Stimulated activated CD8-positive, alpha-beta memory T cell treated with anti-CD3 and anti-CD28 coated beads, Interleukin-12 subunit alpha, Interleukin-12 subunit beta, amount 100 ng/mL, for 24 hours (primary cell): ENCODE data around the gene MAU2.
A peak's percentile ranks its signal among the peaks of the same experiment; 100 is the strongest.

Experiments used
- DNase-seq: peaks from one replicate; pipeline ENCODE4 v3.0.0-alpha.2; 2020; ENCODE audit errors: extremely low read depth

Gene MAU2, protein sequence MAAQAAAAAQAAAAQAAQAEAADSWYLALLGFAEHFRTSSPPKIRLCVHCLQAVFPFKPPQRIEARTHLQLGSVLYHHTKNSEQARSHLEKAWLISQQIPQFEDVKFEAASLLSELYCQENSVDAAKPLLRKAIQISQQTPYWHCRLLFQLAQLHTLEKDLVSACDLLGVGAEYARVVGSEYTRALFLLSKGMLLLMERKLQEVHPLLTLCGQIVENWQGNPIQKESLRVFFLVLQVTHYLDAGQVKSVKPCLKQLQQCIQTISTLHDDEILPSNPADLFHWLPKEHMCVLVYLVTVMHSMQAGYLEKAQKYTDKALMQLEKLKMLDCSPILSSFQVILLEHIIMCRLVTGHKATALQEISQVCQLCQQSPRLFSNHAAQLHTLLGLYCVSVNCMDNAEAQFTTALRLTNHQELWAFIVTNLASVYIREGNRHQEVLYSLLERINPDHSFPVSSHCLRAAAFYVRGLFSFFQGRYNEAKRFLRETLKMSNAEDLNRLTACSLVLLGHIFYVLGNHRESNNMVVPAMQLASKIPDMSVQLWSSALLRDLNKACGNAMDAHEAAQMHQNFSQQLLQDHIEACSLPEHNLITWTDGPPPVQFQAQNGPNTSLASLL

DNA sequence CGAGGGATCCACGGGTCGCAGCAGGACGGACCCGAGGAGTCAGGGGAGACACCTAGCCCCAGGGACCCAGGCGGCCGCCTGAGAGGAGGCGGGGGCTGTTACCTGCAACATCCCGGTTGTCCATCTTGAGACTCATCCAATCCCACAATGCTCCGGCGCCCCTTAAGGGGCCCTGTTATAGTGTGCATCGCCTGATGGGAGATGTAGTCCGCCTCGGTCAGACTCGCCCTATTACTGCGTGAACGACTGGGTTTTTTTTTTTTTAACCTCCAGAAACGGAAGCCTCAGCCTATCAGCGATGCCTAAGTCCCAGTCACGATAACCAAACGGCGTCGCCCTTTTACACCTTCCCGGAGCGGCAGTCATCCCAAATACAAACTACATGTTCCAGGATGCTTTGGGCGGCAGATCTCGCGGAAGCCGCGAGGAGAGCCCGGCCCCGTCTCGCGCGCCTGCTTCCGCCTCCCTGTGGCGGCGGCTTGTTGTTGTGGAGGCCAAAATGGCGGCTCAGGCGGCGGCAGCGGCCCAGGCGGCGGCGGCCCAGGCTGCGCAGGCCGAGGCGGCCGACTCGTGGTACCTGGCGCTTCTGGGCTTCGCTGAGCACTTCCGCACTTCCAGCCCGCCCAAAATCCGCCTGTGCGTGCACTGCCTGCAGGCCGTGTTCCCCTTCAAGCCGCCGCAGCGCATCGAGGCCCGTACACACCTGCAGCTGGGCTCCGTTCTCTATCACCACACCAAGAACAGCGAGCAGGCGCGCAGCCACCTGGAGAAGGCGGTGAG lies at the start of gene MAU2, which contains the start of gene SUGP1:
Gene MAU2 (plus strand): TSS at position 469 of the 780 bp plus-strand sequence. CDS start 31 bp downstream, at position 500.
Gene SUGP1 (minus strand): TSS at position 149 of the 780 bp plus-strand sequence. CDS start 13 bp downstream, at position 136.
- peak; percentile 74 for DNase-seq

DNA sequence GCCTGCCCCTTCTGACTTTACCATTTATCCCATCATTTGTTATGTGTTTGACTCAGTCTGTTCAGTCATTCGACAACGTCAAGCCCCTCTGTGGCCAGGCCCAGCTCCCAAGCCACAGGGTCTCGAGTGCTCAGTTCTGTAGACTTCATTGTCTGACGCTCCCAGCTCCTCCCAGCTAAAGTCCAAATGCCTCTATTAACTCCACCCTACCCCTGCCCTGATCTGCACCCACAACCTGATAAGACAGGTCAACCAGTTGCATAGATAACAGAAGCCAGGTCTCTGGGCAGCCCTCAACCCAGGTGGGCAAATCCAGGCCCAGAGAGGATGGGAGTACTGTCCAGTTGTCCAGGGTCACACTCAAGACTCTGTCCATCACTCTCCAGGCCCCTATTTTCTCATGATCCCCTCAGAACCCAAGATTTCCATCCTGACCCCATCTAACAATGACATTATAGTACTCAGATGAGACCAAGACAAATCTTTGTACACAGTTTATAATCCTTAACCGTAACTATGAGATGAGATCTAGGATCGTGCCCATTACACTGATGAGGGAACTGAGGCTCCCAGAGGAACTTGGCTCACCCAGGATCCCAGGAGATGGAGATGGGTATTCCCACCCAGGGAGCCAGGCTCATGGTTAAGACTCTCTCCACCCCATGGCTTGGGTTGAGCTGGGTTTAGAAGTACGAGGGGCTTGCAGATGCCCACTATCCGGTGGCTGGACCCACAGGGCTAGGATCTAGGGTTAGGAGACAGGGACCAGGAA lies 48.6 kb upstream of the MAU2 start:
- no peak for DNase-seq

DNA sequence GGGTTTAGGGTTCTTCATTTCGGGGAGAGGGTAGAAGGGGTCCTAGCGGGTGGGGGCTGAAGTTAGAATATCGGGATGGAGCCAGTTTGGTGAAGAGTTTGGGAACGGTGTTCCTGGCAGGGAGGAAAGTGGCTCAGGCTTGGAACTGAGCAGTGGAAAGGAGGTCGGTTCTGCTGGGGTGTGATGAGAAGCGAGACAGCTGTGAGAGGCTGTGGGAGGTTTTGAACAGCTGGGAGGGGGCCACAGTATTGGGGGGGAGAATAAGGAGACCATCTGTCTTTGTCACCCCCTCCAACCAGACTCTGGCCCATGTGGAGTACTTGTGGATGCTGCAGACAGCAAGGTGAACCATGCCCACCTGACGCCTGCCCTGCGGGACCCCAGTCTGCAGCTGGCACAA lies 46.5 kb upstream of the MAU2 start:
- no peak for DNase-seq

DNA sequence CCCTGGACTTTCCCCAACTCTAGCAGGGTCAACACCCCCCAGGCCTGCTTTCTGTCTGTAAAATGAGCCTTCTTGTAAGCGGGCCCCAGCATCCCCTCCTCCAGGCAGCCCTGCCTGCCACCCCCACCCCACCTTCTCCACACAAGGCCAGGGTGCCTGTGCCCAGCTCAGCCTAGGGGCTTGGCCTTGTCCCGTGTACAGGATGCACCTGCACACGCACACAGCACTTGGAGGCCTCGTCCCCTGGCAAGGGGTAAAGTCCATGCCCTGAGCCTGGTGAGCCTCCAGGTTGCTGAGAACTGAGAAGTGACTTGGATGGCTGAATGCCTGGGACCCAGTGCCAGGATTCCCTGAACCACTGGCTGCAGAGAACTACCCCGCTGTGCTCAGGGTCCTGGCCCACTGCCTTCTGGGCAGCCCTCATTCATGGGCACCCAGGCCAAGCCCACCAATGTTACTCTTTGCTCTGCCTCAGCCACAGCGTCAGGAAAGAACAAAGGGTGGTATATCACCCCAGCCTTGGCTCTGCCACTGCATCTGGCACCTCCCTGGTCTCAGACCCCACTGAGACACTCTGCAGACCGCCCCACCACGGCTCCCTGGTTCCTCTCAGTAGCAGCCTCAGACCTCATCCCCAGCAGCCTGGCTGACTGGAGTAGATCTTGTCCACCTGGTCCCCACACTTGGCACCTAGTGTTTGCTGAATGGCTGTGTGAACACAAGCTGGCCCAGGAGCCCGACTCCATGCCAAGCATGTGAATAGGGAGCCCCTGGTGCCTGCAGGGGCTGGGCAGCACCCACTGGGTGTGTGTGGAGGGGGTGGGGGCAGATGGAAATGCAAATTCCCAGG lies 45.7 kb upstream of the MAU2 start:
- no peak for DNase-seq

DNA sequence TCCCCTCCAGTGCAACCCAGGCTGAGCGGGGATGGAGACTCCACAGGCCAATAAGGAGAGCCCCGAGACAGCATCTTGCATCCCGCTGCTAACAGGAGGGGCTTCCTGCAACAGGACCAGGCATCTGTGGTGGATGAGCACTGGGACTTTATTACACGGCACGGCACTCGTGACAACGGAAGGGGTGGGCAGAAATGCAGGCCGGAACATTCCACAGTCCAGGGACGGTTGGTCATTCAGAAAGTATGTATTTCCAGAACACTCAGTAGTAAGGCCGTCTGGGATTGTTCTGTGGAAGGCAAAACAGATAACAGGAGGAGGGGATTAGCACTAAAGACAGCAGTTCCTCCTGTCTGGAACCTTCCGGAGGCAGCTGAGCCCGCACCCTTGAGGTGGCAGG lies 44.2 kb upstream of the MAU2 start:
- DNase-seq, result no peak

DNA sequence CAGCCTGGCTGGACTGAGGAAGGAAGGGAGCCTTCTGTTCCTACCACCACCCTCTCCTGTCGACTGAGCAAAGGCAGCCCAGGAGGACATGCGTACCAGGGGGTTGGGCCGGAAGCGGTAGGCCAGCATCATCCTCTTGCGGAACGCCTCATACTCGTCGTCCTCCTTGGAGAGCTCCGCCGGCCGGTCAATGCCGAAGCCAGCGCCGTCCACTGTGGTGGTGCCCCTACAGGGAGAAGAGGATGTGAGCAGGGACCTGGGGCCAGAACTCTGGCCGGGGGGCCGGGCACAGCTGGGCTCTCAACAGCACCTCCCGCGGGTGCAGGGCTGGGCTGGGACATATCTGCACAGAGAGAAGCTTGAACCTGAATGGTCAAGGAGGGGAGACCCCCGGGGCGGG lies 43.8 kb upstream of the MAU2 start:
- no peak for DNase-seq

DNA sequence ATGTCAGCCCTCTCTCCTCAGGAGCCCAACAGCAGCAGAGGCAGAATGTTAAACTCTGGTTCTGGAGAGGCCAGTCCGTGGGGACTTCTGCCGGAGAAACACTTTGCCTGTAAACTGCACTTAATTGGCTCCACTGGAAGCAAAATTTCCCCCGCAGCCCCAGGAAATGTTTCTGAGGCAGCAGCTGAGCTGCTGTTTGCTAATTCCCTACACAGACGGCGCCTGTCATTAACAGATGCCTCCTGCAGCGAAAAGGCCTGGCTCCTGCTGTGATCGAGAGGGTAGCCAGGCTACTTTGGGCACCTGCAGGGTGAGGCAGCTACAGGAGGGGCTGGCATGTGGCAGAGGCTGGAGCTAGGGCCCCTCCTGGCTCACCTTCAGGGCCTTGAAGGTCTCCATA lies 42.3 kb upstream of the MAU2 start:
- no peak for DNase-seq

DNA sequence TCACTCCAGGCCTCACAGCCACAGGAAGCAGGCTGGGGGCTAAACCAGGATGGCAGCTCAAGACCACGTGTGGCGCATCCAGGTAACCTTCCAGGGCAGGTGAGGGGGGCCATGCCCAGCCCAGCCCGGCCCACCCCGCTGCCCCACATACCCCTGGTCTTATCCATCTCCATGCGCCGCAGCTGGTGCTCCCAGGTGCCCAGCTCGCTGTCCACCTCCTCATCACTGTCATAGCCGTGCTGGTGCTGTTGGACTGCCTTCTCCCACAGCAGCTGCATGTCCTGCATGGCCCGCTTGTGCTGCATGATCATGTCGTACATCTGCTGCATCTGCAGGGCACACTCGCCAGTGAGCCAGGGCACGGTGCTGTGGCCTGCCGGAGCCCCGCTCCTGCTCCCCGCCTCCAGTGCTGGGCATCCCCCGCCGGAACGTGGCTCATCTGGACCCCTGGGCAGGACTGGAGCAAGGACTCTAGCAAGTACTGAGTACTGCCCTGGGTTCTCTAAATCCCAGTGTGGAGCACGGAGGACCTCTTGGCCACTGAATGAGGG lies 41.5 kb upstream of the MAU2 start:
- DNase-seq, result no peak

DNA sequence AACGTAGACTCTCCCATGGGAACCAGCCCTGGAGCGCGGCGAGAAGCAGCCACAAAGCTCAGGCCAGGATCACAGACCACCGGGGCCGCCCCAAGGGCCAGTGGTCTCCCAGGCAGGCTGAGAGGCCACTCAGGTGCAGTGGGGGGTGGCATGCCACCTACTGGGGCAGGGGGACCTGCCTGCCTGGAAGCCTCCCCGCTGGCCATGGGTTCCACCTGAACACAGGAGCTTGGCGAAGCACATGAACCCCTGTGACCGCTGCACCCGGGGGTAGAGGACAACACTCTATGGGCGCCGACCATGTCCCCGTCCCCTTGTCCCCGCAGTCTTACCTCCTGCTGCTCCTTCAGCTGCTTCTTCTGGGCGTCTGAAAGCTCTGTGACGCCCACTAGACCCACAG lies 40.8 kb upstream of the MAU2 start:
- no peak for DNase-seq

DNA sequence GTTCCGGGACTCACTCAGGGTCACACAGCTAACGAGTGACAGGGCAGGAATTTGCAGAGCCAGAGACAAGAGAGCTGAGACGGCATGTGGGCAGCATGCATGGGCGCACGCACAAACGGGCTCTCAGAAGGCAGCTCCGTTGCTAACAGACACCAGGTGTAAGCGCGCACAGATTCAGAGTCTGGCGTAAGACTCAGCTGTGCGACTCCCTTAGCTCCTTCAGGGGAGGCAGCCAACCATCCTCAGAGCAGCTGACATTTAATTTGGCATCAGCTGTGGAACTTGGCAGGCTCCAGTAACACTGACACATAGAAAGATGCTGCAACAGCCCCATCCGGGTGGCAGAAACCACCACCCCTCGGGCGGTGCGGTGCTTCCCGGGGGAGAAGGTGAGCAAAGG lies 40.1 kb upstream of the MAU2 start:
- DNase-seq, result no peak

DNA sequence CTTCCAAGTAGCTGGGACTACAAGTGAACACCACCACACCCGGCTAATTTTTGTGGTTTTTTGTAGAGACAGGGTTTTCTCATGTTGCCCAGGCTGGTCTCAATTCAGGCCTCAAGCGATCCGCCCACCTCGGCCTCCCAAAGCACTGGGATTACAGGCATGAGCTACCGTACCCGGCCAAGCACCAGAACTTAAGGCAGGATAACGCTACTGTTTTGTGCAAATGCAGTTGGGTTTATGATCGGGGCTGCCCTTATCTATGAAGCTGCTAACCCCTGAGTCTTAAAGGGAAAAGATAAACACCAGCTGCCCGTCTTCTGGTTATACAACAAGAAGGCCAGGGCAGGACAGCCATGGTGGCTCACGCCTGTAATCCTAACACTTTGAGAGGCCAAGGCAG lies 34.9 kb upstream of the MAU2 start:
- no peak for DNase-seq

DNA sequence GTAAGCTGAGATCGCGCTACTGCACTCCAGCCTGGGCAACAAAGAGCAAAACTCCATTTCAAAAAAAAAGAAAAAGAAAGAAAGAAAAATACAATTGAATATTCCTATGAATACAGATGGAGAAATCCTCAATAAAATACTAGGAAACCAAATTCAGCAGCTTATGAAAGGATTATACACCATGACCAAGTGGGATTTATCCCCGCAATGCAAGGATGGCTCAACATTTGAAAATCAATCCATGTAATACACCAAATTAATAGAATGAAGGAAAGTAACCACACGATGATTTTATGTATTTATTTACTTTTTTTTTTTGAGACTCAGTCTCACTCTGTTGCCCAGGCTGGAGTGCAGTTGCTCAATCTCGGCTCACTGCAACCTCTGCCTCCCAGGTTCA lies 28.0 kb upstream of the MAU2 start:
- DNase-seq, result no peak

DNA sequence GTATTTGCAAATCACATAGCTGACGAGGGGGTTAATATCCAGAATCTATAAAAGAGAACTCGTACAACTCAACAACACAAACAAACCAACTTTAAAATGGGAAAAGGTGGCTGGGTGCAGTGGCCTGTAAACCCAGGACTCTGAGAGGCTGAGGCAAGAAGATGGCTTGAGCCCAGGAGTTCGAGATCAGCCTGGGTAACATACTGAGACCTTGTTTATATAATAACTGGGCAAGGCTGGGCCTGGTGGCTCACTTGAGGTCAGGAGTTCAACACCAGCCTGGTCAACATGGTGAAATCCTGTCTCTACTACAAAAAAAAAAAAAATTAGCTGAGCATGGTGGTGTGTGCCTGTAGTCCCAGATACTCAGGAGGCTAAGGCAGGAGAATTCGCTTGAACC lies 25.7 kb upstream of the MAU2 start:
- no peak for DNase-seq

DNA sequence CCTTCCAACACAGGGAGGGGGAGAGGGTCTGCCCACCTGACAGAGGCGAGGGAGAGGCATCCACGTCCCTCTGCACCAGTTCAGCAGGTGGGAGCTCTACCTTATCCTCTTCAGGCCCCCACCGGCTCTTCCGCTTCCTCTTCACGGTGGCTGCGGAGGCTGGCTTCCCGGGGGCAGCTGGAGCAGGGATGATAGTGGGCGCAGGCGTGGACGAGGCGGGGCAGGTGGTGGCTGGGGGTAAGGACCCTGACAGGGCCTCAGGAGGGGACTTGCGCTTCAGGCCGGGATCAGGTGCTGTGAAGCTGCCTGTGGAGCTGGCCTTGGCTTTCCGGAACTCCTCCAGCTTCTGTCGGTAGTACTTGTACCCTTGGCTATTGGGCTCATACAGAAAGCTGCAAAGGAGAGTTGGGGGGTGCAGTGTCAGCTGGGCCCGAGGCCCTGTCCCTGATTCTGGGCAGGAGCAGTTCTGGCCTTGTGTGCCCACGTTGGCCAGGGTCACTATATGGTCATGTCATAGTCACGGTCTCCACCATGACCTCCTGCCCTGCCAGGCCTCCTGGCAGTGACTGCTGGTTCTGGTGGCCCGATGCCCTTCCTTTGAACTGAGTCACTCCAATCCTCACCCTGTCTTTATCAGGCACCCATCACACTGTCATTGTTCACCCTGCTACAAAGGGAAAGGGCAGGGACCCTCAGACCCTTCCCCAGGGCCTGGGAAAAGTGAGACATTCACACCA lies 23.5 kb upstream of the MAU2 start:
- DNase-seq, result no peak

DNA sequence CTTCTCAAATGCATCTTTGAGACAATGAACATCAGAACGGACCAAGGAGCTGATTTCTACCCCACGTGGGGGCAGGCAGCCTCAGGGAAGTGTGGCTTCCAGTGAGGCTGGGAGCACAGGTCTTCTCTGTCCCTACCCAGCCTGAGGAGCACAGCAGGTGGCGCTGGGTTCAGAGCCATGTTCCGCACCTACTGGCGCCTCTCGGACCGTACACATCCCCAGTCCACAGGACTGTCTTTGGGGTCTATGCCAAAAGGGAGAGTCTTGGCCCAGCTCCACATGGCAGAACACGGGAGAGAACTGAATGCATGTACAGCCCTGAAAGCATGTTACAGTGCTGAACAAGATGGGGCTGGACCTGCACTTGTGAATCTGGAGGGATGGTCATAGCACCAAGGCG lies 22.9 kb upstream of the MAU2 start:
- DNase-seq, result no peak

DNA sequence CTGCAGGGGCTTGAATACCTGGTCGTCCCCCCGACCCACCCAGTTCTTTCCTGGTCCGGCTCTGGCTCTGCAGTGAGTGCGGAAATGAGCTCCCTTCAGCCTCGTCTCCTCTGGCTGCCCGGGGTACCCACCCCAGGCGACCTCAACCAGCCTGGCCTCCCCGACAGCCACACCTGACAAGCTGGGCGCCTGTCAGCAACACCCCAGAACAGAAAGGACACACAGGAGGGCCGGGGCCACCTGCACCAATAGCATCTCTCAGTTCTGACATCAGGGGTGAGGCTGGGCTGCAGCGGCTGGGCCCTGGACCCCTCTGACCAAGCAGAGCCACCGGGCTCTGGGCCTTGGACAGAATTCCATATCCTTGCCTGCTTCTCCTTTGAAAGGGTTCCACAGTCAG lies 20.0 kb upstream of the MAU2 start:
- DNase-seq, result no peak

DNA sequence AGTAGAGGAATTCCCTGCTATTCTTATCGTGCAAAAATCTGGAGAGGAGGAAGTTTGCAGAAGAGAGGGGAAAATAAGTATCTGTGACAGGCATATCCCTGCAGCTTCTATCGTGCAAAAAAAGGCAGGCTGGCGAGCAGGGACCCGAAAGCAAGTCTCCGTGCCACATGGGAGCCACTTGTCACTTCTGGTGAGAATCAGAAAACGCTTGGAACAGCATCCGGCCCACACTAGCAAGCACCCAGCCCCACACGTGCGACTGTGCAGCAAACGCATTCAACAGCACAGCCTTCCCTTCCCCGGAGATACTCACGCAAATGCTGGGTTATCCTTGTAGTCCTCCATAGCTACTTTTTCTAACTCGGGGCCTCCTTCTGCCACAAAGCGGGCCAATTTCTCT lies 17.2 kb upstream of the MAU2 start:
- no peak for DNase-seq

DNA sequence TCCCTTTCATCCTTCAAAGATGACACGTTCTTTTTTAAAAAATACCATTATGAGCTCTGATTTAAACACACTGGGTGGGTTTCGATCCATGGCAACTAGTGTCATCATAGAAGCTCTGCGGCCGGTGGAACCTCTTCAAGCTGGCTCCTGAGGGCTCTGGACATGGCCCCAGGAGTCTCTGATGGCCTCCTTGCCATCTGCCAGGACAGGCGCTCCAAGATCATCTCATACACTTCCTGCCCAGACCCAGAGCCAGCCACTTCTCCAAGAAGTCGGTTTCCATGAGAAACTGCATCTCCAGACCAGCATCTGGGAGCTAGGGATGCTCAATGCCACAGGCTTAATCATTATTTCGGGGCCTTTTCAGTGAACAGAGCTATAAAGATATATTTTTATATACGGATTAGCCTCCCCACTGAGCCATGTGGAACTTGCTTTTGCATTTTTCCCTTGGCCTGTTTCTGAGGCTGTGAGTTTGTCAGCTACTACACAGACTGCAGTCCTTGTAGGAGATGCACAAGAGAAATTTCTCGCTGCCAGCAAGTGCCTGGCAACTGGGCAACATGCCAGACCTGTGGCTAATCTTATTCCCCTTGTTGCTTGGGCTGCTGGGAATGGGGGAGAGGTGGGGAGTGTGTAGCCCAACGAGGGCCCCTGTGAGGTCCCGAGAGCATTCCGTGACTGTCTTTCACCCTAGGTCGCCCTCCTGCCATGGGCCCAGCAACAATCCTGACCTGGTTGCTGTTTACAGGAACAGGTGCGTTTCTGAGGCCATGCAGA lies 16.3 kb upstream of the MAU2 start:
- DNase-seq, result no peak

DNA sequence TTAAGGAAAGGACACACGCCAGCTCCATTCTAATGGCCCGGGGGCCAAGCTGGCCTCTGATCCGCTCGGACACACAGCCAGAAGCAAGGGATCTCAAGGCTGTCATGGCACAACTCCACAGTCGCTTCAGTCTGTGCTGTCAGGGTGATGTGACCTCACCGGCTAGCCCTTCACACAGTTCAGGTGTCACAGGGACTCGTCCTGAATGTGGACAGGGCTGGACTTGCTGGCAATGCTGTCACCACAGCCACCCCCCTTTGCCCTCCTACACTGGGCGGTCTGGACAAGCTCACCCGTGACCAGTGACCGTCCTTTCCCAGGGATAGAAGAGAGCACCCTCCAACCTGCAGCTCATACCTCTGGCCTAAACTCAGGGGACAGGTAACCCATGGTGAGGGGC lies 15.6 kb upstream of the MAU2 start:
- DNase-seq, result no peak
